Measurements from ENCODE around the gene MCM9. TPM values are rescaled to one million over a fixed set of nuclear protein-coding genes. Genes with fewer than 3 reads are reported as not detected.

MCM9 gene
- total RNA-seq, 1 experiment from 2014 or later = 14.9 TPM

GRCh38 chr6:118872726-118873125, 62.2 kb downstream of the MCM9 start:
- Mint-ChIP-seq H3K27me3 (ENCODE audit: low read depth) (no peaks in the 10 kb centered on the region), H3K36me3 (no peaks in the 10 kb centered on the region), H3K27ac (no peak overlapping the region), H3K9me3 (peaks cover 13% of the 10 kb centered on the region; the same call in 1 of the 2 replicates), H3K4me1 (peaks cover 5% of the 10 kb centered on the region; the same call in 1 of the 2 replicates), H3K4me3 (no peak overlapping the region)
- ChIA-PET POLR2A (no interaction called here), CTCF (interaction anchor here (0.7 to 1.3 kb wide), 3 partner anchors 9 to 72 kb away, joined by 3 read pairs; no protein-coding TSS in a partner anchor)
- no peak for DNase-seq (ENCODE audit: low spot score)
- no peak for ATAC-seq
- TF ChIP-seq ERG (CRISPR knock-in tag; IDR thresholded peaks at IDR 0.05) (no peak), ATF6 (CRISPR knock-in tag; IDR thresholded peaks at IDR 0.05) (no peak), MYBL2 (CRISPR knock-in tag; IDR thresholded peaks at IDR 0.05) (no peak), ZNF317 (CRISPR knock-in tag; IDR thresholded peaks at IDR 0.05; ENCODE audit: borderline replicate concordance, low read depth) (no peak), MXD4 (CRISPR knock-in tag; IDR thresholded peaks at IDR 0.05; ENCODE audit: borderline replicate concordance) (no peak), E2F5 (CRISPR knock-in tag; IDR thresholded peaks at IDR 0.05) (no peak), ZNF138 (CRISPR knock-in tag; conservative IDR thresholded peaks at IDR 0.05) (no peak), ZNF532 (CRISPR knock-in tag; IDR thresholded peaks at IDR 0.05; ENCODE audit: borderline replicate concordance) (no peak), NR2C2 (CRISPR knock-in tag; IDR thresholded peaks at IDR 0.05) (no peak), ARID4B (CRISPR knock-in tag; IDR thresholded peaks at IDR 0.05; ENCODE audit: borderline replicate concordance) (no peak), ZNF121 (CRISPR knock-in tag; IDR thresholded peaks at IDR 0.05) (no peak), RELA (CRISPR knock-in tag; IDR thresholded peaks at IDR 0.05; ENCODE audit: borderline replicate concordance) (no peak), GABPB1 (CRISPR knock-in tag; IDR thresholded peaks at IDR 0.05) (no peak)

Data from WTC11 (cell line).